DND-41 (cell line): ENCODE data around the gene ZNF564.
"Not testable (repeated sequence)": the region's sequence is repeated elsewhere in the genome, so short reads cannot be mapped to it uniquely, and the experiment has no call there.

Source experiments
- ATAC-seq: fragments of 200-7000 bp; cut with Tn5 transposase; 3 replicates; pipeline ENCODE4 v1.9.1; 2021; ENCODE audit warnings: low read depth; ENCODE audit not compliant: insufficient read depth
- DNase-seq: peaks from one replicate; pipeline ENCODE4 v3.0.0-alpha.2; 2020
- H2AFZ ChIP-seq: 2 replicates; pipeline ENCODE4 v1.6.0; 2012; ENCODE audit warnings: low read depth, low read length
- H3K27ac ChIP-seq: 2 replicates; pipeline ENCODE4 v1.5.1; 2012; ENCODE audit warnings: low read length, inconsistent platforms
- H3K27me3 ChIP-seq: fragments of 200-600 bp; sonication (generic); 2 replicates; pipeline ENCODE4 v1.6.0; 2012; ENCODE audit warnings: low read length, mild to moderate bottlenecking, inconsistent platforms; ENCODE audit not compliant: insufficient read depth, poor library complexity
- H3K36me3 ChIP-seq: 2 replicates; pipeline ENCODE4 v1.5.1; 2012; ENCODE audit warnings: low read length, inconsistent platforms; ENCODE audit not compliant: insufficient read depth
- H3K4me1 ChIP-seq: 2 replicates; pipeline ENCODE4 v1.5.1; 2012; ENCODE audit warnings: mild to moderate bottlenecking, low read length; ENCODE audit not compliant: insufficient read depth
- H3K4me2 ChIP-seq: 2 replicates; pipeline ENCODE4 v1.6.0; 2012; ENCODE audit warnings: mild to moderate bottlenecking, moderate library complexity, low read length, inconsistent platforms; ENCODE audit not compliant: insufficient read depth
- H3K4me3 ChIP-seq, 2 experiments: fragments of 200-600 bp in 1 of 2; shearing (Covaris generic) in 1 of 2; 2 replicates each; pipeline ENCODE4 v1.5.1; 2012 to 2016; ENCODE audit warnings: inconsistent platforms in 2 of 2, low read length in 2 of 2, mild to moderate bottlenecking in 2 of 2, low read depth in 1 of 2, moderate library complexity in 1 of 2
- H3K79me2 ChIP-seq: 2 replicates; pipeline ENCODE4 v1.6.0; 2012; ENCODE audit warnings: low read length, inconsistent platforms; ENCODE audit not compliant: insufficient read depth
- H3K9ac ChIP-seq: 2 replicates; pipeline ENCODE4 v1.6.0; 2012; ENCODE audit warnings: low read depth, mild to moderate bottlenecking, inconsistent platforms, low read length, moderate library complexity
- H3K9me3 ChIP-seq: 2 replicates; pipeline ENCODE4 v1.5.1; 2012; ENCODE audit warnings: low read length, moderate library complexity, mild to moderate bottlenecking, inconsistent platforms; ENCODE audit not compliant: insufficient read depth, severe bottlenecking
- H4K20me1 ChIP-seq: 2 replicates; pipeline ENCODE4 v1.6.0; 2012; ENCODE audit warnings: low read length; ENCODE audit not compliant: insufficient read depth
- CTCF ChIP-seq: IDR thresholded peaks from 2 replicates; pipeline ENCODE4 v1.5.1; 2012; ENCODE audit warnings: borderline replicate concordance, low read length, moderate library complexity, mild to moderate bottlenecking; ENCODE audit not compliant: poor library complexity, severe bottlenecking; ENCODE audit errors: extremely low read depth
- EZH2 ChIP-seq: IDR thresholded peaks from 3 replicates; pipeline ENCODE4 v1.6.1; 2012; ENCODE audit warnings: borderline replicate concordance, low read depth, mild to moderate bottlenecking, moderate library complexity, low read length, inconsistent platforms; ENCODE audit not compliant: severe bottlenecking

Gene ZNF564

GRCh38 chr19:12496480-12496879 lies 54.8 kb downstream of the ZNF564 start:
- H3K79me2 ChIP-seq: no peaks in the 10 kb centered on the region
- ATAC-seq (no peak), DNase-seq (no peak)
- TF ChIP-seq CTCF (no peak), EZH2 (no peak)
- H3K36me3 ChIP-seq: no peaks in the 10 kb centered on the region
- no peak overlapping the region for H2AFZ ChIP-seq
- H3K9ac ChIP-seq: no peak overlapping the region
- H3K9me3 ChIP-seq: no peaks in the 10 kb centered on the region
- no peaks in the 10 kb centered on the region for H4K20me1 ChIP-seq
- no peaks in the 10 kb centered on the region for H3K27me3 ChIP-seq
- H3K27ac ChIP-seq: no peak overlapping the region
- no peak overlapping the region for H3K4me2 ChIP-seq
- peaks cover 13% of the 10 kb centered on the region for H3K4me1 ChIP-seq
- no peak overlapping the region for H3K4me3 ChIP-seq

- H3K79me2 ChIP-seq: no peaks in the 10 kb centered on the region
- peaks cover 13% of the 10 kb centered on the region for H3K4me1 ChIP-seq
- peak overlapping the region; percentile 11 to 51; a peak in 3 of 4 replicates for H3K4me3 ChIP-seq
- peak overlapping the region; percentile 60 for H3K9ac ChIP-seq
- H3K4me2 ChIP-seq: peak overlapping the region; percentile 61
- TF ChIP-seq CTCF: peak; percentile 70
- TF ChIP-seq EZH2: no peak
- DNase-seq (peak; percentile 90), ATAC-seq (peak; percentile 98)
- H3K9me3 ChIP-seq: no peaks in the 10 kb centered on the region
- H3K27ac ChIP-seq: peak overlapping the region; percentile 61
- H3K27me3 ChIP-seq: no peaks in the 10 kb centered on the region
- no peaks in the 10 kb centered on the region for H3K36me3 ChIP-seq
- no peaks in the 10 kb centered on the region for H4K20me1 ChIP-seq
- H2AFZ ChIP-seq: peak overlapping the region; percentile 58
Measured at GRCh38 chr19:12495002-12495802, 56.1 kb downstream of the ZNF564 start.

GRCh38 chr19:12494260-12494860 lies 56.9 kb downstream of the ZNF564 start:
- Histone ChIP-seq H3K9me3 (no peaks in the 10 kb centered on the region), H3K9ac (peak overlapping the region; percentile 60; the same call in 1 of the 2 replicates), H3K79me2 (no peaks in the 10 kb centered on the region), H4K20me1 (no peaks in the 10 kb centered on the region), H3K4me1 (peaks cover 13% of the 10 kb centered on the region), H3K4me2 (peak overlapping the region; percentile 61; the same call in 1 of the 2 replicates), H3K4me3 (no peak overlapping the region), H3K36me3 (no peaks in the 10 kb centered on the region), H2AFZ (no peak overlapping the region; the same call in 1 of the 2 replicates), H3K27me3 (no peaks in the 10 kb centered on the region), H3K27ac (no peak overlapping the region)
- ATAC-seq (no peak), DNase-seq (no peak)
- TF ChIP-seq EZH2 (no peak), CTCF (no peak)

DNA sequence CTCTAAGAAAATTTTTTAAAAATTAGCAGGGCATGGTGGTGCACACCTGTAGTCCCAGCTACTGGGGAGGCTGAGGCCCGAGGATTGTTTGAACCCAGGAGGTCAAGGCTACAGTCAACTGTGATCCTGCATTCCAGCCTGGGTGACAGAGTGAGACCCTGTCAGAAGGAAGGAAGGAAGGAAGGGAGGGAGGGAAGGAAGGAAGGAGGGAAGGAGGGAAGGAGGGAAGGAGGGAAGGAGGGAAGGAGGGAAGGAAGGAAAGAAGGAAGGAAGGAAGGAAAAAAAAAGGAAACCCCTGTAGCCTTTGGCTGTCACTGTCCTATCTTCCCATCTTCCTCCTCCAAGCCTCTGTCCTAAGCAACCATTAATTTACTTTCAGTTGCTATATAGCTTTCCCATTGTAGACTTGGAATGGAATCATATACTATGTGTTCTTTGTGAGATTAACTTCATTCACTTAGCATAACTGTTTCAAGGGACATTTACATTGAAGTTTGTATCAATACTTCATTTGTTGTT lies 65.0 kb downstream of the ZNF564 start:
- not testable (repeated sequence) for H4K20me1 ChIP-seq, H3K36me3 ChIP-seq, H2AFZ ChIP-seq, H3K27ac ChIP-seq, H3K27me3 ChIP-seq, H3K9me3 ChIP-seq, H3K4me2 ChIP-seq, DNase-seq, ATAC-seq, H3K4me3 ChIP-seq, H3K9ac ChIP-seq
- Histone ChIP-seq H3K4me1 (peaks cover 29% of the 10 kb centered on the region), H3K79me2 (peaks cover 32% of the 10 kb centered on the region)
